PC-3 (cell line): ENCODE measurements around the gene SENP5. TPM values are rescaled to one million over a fixed set of nuclear protein-coding genes. Genes with fewer than 3 reads are reported as not detected.

Experiments
- ATAC-seq: fragments of 200-7000 bp; cut with Tn5 transposase; 2 replicates; pipeline ENCODE4 v1.9.1; 2020; ENCODE audit warnings: mild to moderate bottlenecking, moderate library complexity
- BruUV-seq: library from RNA; stranded (reverse); fragments of 400-500 nt; replicated peaks from 2 replicates; lab custom pipeline; 2021; lab: Mats Ljungman, UMichigan
- CTCF ChIA-PET: fragments of 300-600 bp; sonication (Branson Sonifier 250); formaldehyde crosslinking; loops from one replicate; lab custom pipeline; 2022; ENCODE audit warnings: antibody characterized with exemption; lab: Charles Lee
- POLR2A ChIA-PET: fragments of 300-600 bp; sonication (Branson Sonifier 250); formaldehyde crosslinking; loops from one replicate; lab custom pipeline; 2022; ENCODE audit warnings: antibody characterized with exemption; ENCODE audit not compliant: unreplicated experiment; lab: Charles Lee
- DNase-seq: peaks from one replicate; pipeline ENCODE4 v3.0.0-alpha.2; 2015
- H2AFZ ChIP-seq: fragments of 300-600 bp; sonication (generic); 2 replicates; pipeline ENCODE4 v1.6.0; 2016; ENCODE audit warnings: antibody characterized with exemption, low read length
- H3F3A ChIP-seq: fragments of 300-600 bp; sonication (generic); one replicate; pipeline ENCODE4 v1.6.0; 2017; ENCODE audit warnings: antibody characterized with exemption, low read length, control low read depth, mild to moderate bottlenecking; ENCODE audit not compliant: unreplicated experiment
- H3K27ac ChIP-seq: fragments of 300-600 bp; sonication (generic); 2 replicates; pipeline ENCODE4 v1.5.1; 2016; ENCODE audit warnings: mild to moderate bottlenecking, low read length
- H3K27me3 ChIP-seq: fragments of 300-600 bp; sonication (generic); 2 replicates; pipeline ENCODE4 v1.6.1; 2016; ENCODE audit warnings: low read length, mixed read lengths
- H3K36me3 ChIP-seq: fragments of 300-600 bp; sonication (generic); 2 replicates; pipeline ENCODE4 v1.6.1; 2016; ENCODE audit warnings: low read depth, mixed run types, low read length, mixed read lengths
- H3K4me1 ChIP-seq: fragments of 300-600 bp; sonication (generic); 2 replicates; pipeline ENCODE4 v1.5.1; 2016; ENCODE audit warnings: low read length; ENCODE audit not compliant: insufficient read depth
- H3K4me2 ChIP-seq: fragments of 300-600 bp; sonication (generic); 2 replicates; pipeline ENCODE4 v1.6.0; 2016; ENCODE audit warnings: low read length
- H3K4me3 ChIP-seq: fragments of 300-600 bp; sonication (generic); 2 replicates; pipeline ENCODE4 v1.5.1; 2016; ENCODE audit warnings: mild to moderate bottlenecking, low read length, mixed read lengths
- H3K79me2 ChIP-seq: fragments of 300-600 bp; sonication (generic); 2 replicates; pipeline ENCODE4 v1.6.1; 2017; ENCODE audit warnings: low read length, mixed read lengths
- H3K9ac ChIP-seq: fragments of 300-600 bp; sonication (generic); 2 replicates; pipeline ENCODE4 v1.6.0; 2016; ENCODE audit warnings: mild to moderate bottlenecking, low read length
- H3K9me2 ChIP-seq: fragments of 300-600 bp; sonication (generic); replicated peaks from 2 replicates; pipeline ENCODE4 v1.6.1; 2016; ENCODE audit warnings: mixed run types, low read length, mixed read lengths
- H3K9me3 ChIP-seq: fragments of 300-600 bp; sonication (generic); 2 replicates; pipeline ENCODE4 v1.6.1; 2016; ENCODE audit warnings: low read length, mixed read lengths
- H4K20me1 ChIP-seq: fragments of 300-600 bp; sonication (generic); 2 replicates; pipeline ENCODE4 v1.6.1; 2016; ENCODE audit warnings: low read length, mixed read lengths
- EZH2 ChIP-seq: fragments of 300-600 bp; sonication (generic); IDR thresholded peaks from one replicate; pipeline ENCODE4 v1.6.1; 2017; ENCODE audit warnings: antibody characterized with exemption, mild to moderate bottlenecking, low read length; ENCODE audit not compliant: unreplicated experiment
- EZH2phosphoT487 ChIP-seq: fragments of 300-600 bp; sonication (generic); IDR thresholded peaks from 2 replicates; pipeline ENCODE4 v1.6.1; 2018; ENCODE audit warnings: mild to moderate bottlenecking, antibody characterized with exemption, low read length, borderline replicate concordance
- intact Hi-C: fragments of 100-400 bp; cut with micrococcal nuclease; formaldehyde crosslinking; loops from 2 replicates; pipeline ENCODE4 v1.9.0; 2023
- total RNA-seq: library from RNA; depleted of rRNA; stranded (reverse); fragments of >200 nt; gene quantifications from 2 replicates; pipeline ENCODE4 v1.2.3, GENCODE V29; 2014
- TF ChIP-seq, protein P1 (sequence below): fragments of 300-600 bp; sonication (generic); conservative IDR thresholded peaks from 2 replicates; pipeline ENCODE4 v1.5.1; 2017; ENCODE audit warnings: antibody characterized with exemption, low read depth, mild to moderate bottlenecking, low read length

The SENP5 gene
- total RNA-seq, 1 experiment from 2014 or later: 34.2 TPM

DNA sequence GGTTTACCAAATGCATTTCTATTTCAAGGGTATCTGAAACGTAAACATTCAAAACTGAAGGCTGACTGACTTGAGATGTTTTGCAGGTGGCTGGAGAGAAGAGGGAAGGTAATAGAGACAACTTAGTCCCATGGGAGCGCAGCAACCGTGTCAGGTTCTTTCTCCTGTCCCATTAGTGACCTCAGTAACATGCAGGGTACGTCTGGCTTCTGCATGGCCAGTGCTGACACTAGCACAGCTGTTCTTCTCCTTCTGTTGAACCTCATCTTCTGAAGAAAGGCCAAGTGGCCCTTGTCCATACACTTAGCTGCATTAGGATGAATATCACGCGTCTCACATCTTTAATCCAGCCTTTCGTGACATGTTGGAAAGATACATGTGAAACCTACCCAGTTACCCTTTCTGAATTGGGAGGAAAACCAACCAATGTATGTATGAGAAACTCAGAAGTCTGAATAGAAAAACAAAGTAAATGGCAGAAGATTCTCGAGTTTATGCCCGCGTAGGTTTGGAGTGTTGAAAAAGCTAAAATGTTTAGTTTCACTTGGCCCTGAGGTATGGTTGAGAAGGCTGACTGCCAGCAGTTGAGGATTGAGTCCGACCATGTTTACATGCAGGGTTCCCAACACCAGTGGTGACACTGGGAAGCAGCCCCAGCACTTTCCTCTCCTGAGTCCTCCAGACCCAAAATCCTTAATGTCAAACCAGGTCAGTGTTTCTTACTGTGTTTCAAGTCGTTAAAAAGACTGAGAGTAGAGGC, 64.3 kb downstream of the SENP5 start:
- no peak overlapping the region for H3K9ac ChIP-seq
- no peaks in the 10 kb centered on the region for H4K20me1 ChIP-seq
- no peaks in the 10 kb centered on the region for H3K4me1 ChIP-seq
- ChIA-PET POLR2A (no interaction called here), CTCF (no interaction called here)
- H3F3A ChIP-seq: peaks cover 12% of the 10 kb centered on the region
- no peak overlapping the region for H3K4me2 ChIP-seq
- H3K9me3 ChIP-seq: no peaks in the 10 kb centered on the region
- intact Hi-C loops: loop anchor here (10.0 kb wide), 1 partner anchor 187 kb away; no protein-coding TSS in a partner anchor
- no peak for ATAC-seq
- no peak overlapping the region for H3K27ac ChIP-seq
- DNase-seq: no peak
- no peaks in the 10 kb centered on the region for H3K9me2 ChIP-seq
- H3K4me3 ChIP-seq: no peak overlapping the region
- TSS peak; percentile 13 for BruUV-seq
- no peaks in the 10 kb centered on the region for H3K27me3 ChIP-seq
- no peak overlapping the region for H2AFZ ChIP-seq
- peaks cover 58% of the 10 kb centered on the region for H3K36me3 ChIP-seq
- no peaks in the 10 kb centered on the region for H3K79me2 ChIP-seq
- TF ChIP-seq EZH2phosphoT487 (no peak), EZH2 (no peak)
- TF ChIP-seq, protein P1, sequence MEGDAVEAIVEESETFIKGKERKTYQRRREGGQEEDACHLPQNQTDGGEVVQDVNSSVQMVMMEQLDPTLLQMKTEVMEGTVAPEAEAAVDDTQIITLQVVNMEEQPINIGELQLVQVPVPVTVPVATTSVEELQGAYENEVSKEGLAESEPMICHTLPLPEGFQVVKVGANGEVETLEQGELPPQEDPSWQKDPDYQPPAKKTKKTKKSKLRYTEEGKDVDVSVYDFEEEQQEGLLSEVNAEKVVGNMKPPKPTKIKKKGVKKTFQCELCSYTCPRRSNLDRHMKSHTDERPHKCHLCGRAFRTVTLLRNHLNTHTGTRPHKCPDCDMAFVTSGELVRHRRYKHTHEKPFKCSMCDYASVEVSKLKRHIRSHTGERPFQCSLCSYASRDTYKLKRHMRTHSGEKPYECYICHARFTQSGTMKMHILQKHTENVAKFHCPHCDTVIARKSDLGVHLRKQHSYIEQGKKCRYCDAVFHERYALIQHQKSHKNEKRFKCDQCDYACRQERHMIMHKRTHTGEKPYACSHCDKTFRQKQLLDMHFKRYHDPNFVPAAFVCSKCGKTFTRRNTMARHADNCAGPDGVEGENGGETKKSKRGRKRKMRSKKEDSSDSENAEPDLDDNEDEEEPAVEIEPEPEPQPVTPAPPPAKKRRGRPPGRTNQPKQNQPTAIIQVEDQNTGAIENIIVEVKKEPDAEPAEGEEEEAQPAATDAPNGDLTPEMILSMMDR: no peak

DNA sequence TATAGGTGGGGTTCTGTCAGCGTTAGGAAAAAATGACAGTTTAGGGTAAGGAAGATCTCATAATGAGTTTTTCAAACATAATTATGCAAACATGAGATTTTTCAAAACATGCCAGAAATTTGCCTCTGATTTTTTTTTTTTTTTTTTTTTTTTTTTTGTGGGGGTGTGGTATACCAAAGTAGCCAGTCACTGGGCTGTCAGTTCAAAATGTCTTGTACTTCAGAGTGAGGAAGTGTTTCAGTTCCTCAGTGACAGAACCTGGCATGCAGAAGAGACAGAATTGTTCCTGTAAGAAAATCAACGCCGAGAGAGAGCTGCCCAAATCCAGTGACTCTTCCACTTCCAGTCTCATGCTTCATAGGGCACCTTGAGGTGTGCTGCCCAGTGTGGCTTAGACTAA, 64.9 kb downstream of the SENP5 start:
- Histone ChIP-seq H3K27me3 (no peaks in the 10 kb centered on the region), H3K27ac (no peak overlapping the region), H3K9me2 (no peaks in the 10 kb centered on the region), H4K20me1 (no peaks in the 10 kb centered on the region), H3K4me1 (no peaks in the 10 kb centered on the region), H3K36me3 (peaks cover 62% of the 10 kb centered on the region), H3K9ac (no peak overlapping the region), H3F3A (peaks cover 11% of the 10 kb centered on the region), H2AFZ (no peak overlapping the region), H3K9me3 (no peaks in the 10 kb centered on the region), H3K79me2 (peaks cover under 1% of the 10 kb centered on the region), H3K4me3 (no peak overlapping the region), H3K4me2 (no peak overlapping the region)
- ATAC-seq (no peak), DNase-seq (no peak)
- no peak for TF ChIP-seq EZH2
- TF ChIP-seq, protein P1: no peak
- intact Hi-C loops: loop anchor here (10.0 kb wide), 1 partner anchor 188 kb away; no protein-coding TSS in a partner anchor
- no TSS peak for BruUV-seq
- POLR2A ChIA-PET: interaction anchor here (0.6 kb wide), 1 partner anchor 21 kb away, joined by 8 read pairs; no protein-coding TSS in a partner anchor
- CTCF ChIA-PET: no interaction called here

DNA sequence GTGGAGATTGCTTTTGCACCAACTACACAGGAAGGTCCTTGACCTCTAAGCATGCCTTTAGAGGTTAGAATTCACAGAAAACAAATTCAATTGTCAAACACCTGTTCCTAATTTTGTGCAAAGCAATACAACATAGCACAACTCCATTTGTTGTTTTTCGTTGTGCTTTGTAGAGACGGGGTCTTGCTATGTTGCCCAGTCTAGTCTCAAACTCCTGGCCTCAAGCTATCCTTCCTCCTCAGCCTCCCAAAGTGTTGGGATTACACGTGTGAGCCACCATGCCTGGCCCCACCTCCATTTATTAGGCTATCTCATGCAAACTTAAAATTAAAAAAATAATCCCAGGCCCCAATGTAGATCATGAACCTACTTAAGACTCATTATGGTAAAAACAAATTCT, 68.6 kb downstream of the SENP5 start:
- H4K20me1 ChIP-seq: peaks cover 6% of the 10 kb centered on the region; the same call in 1 of the 2 replicates
- ChIA-PET POLR2A (no interaction called here), CTCF (no interaction called here)
- H3K36me3 ChIP-seq: peaks cover 72% of the 10 kb centered on the region
- H3K4me3 ChIP-seq: no peak overlapping the region
- peaks cover 10% of the 10 kb centered on the region for H3F3A ChIP-seq
- intact Hi-C loops: loop anchor here (10.0 kb wide), 1 partner anchor 191 kb away; no protein-coding TSS in a partner anchor
- no peak overlapping the region for H3K9ac ChIP-seq
- H3K79me2 ChIP-seq: peaks cover 38% of the 10 kb centered on the region
- TF ChIP-seq EZH2phosphoT487 (no peak), EZH2 (no peak)
- TF ChIP-seq, protein P1: no peak
- H3K27ac ChIP-seq: no peak overlapping the region
- H3K27me3 ChIP-seq: no peaks in the 10 kb centered on the region
- no peaks in the 10 kb centered on the region for H3K9me3 ChIP-seq
- H3K4me1 ChIP-seq: peaks cover 8% of the 10 kb centered on the region
- no peak overlapping the region for H2AFZ ChIP-seq
- no peak for DNase-seq
- ATAC-seq: no peak
- BruUV-seq: TSS peak; percentile 28
- no peaks in the 10 kb centered on the region for H3K9me2 ChIP-seq
- H3K4me2 ChIP-seq: no peak overlapping the region
